ENCODE results near the gene OGFOD3. TPM values are rescaled to one million over a fixed set of nuclear protein-coding genes. Genes with fewer than 3 reads are reported as not detected.

OGFOD3 gene
- total and polyA plus RNA-seq, 2 donors (not counting 3 experiments of a cell fraction or from before 2014, with no cell fraction given), result 31.7 to 34.8 TPM

GRCh38 chr17:82439194-82439828, 20.9 kb upstream of the OGFOD3 start:
- Histone ChIP-seq H3K27me3 (ENCODE audit: control insufficient read depth in 2 of 2, insufficient read depth in 2 of 2, low read length in 2 of 2) (no peaks in the 10 kb centered on the region), H3K4me1 (ENCODE audit: control insufficient read depth, extremely low read depth, insufficient read depth, low read length) (no peaks in the 10 kb centered on the region), H3K4me2 (ENCODE audit: insufficient read depth, low read length) (no peak overlapping the region), H3K9ac (replicated peaks; ENCODE audit: extremely low read depth, insufficient read depth, low read length) (no peak overlapping the region), H3K79me2 (ENCODE audit: control insufficient read depth, insufficient read depth, low read length) (no peaks in the 10 kb centered on the region), H2AFZ (ENCODE audit: low read depth, low read length) (no peak overlapping the region), H3K4me3 (replicated peaks in 1 of 3; ENCODE audit: insufficient read depth in 1 of 3, low read depth in 1 of 3, low read length in 3 of 3) (no peak overlapping the region), H3K27ac (ENCODE audit: insufficient read depth, low read depth, low read length) (no peak overlapping the region), H3K9me1 (replicated peaks; ENCODE audit: control insufficient read depth, extremely low read depth, insufficient read depth, low read length) (no peaks in the 10 kb centered on the region), H3K36me3 (ENCODE audit: control insufficient read depth in 2 of 2, extremely low read depth in 1 of 2, insufficient read depth in 2 of 2, low read length in 2 of 2) (peaks cover 0 to 13% of the 10 kb centered on the region in 2 experiments), H4K20me1 (replicated peaks; ENCODE audit: control insufficient read depth, extremely low read depth, insufficient read depth, low read length) (no peaks in the 10 kb centered on the region), H3K9me3 (replicated peaks; ENCODE audit: control insufficient read depth, insufficient read depth, low read length) (no peaks in the 10 kb centered on the region)
- intact Hi-C loops (cut with micrococcal nuclease), result no loop called here
- ChIA-PET CTCF (interaction anchor here (1.2 kb wide), 1 partner anchor 11 kb away, joined by 3 read pairs; no protein-coding TSS in a partner anchor), POLR2A (no interaction called here)
- no TSS peak for BruUV-seq (replicated peaks)
- dilution Hi-C loops (cut with MboI; ENCODE audit: extremely low pct_ligation_motif_present, low sequenced_read_pairs), result no loop called here
- DNase-seq (ENCODE audit: low read depth, low spot score) (no peak), FAIRE-seq (no peak)
- TF ChIP-seq JUN (IDR thresholded peaks at IDR 0.05; ENCODE audit: borderline replicate concordance, insufficient read depth, insufficient read length, low read depth) (no peak), GATA2 (IDR thresholded peaks at IDR 0.05; ENCODE audit: insufficient read depth, insufficient read length, low read depth, low read length) (no peak), POLR2A (IDR thresholded peaks at IDR 0.05; ENCODE audit: low read depth, low read length) (no peak), MAX (IDR thresholded peaks at IDR 0.05; ENCODE audit: insufficient read depth, insufficient read length) (no peak)

GRCh38 chr17:82438401-82439193, 20.2 kb upstream of the OGFOD3 start:
- Histone ChIP-seq H3K4me3 (replicated peaks in 1 of 3; ENCODE audit: insufficient read depth in 1 of 3, low read depth in 1 of 3, low read length in 3 of 3) (no peak overlapping the region), H3K27me3 (ENCODE audit: control insufficient read depth in 2 of 2, insufficient read depth in 2 of 2, low read length in 2 of 2) (no peaks in the 10 kb centered on the region), H3K36me3 (ENCODE audit: control insufficient read depth in 2 of 2, extremely low read depth in 1 of 2, insufficient read depth in 2 of 2, low read length in 2 of 2) (peaks cover 0 to 10% of the 10 kb centered on the region in 2 experiments), H3K9me1 (replicated peaks; ENCODE audit: control insufficient read depth, extremely low read depth, insufficient read depth, low read length) (no peaks in the 10 kb centered on the region), H4K20me1 (replicated peaks; ENCODE audit: control insufficient read depth, extremely low read depth, insufficient read depth, low read length) (no peaks in the 10 kb centered on the region), H2AFZ (ENCODE audit: low read depth, low read length) (no peak overlapping the region), H3K9ac (replicated peaks; ENCODE audit: extremely low read depth, insufficient read depth, low read length) (no peak overlapping the region), H3K9me3 (replicated peaks; ENCODE audit: control insufficient read depth, insufficient read depth, low read length) (no peaks in the 10 kb centered on the region), H3K4me1 (ENCODE audit: control insufficient read depth, extremely low read depth, insufficient read depth, low read length) (no peaks in the 10 kb centered on the region), H3K27ac (ENCODE audit: insufficient read depth, low read depth, low read length) (no peak overlapping the region), H3K4me2 (ENCODE audit: insufficient read depth, low read length) (no peak overlapping the region), H3K79me2 (ENCODE audit: control insufficient read depth, insufficient read depth, low read length) (no peaks in the 10 kb centered on the region)
- TF ChIP-seq GATA2 (IDR thresholded peaks at IDR 0.05; ENCODE audit: insufficient read depth, insufficient read length, low read depth, low read length), result no peak
- TF ChIP-seq FOS (IDR thresholded peaks at IDR 0.05; ENCODE audit: borderline replicate concordance, insufficient read depth, low read length), result no peak
- no peak for TF ChIP-seq POLR2A (IDR thresholded peaks at IDR 0.05; ENCODE audit: low read depth, low read length)
- TF ChIP-seq POLR2AphosphoS5 (IDR thresholded peaks at IDR 0.05; ENCODE audit: insufficient read depth, low read depth, low read length), result no peak
- TF ChIP-seq JUN (IDR thresholded peaks at IDR 0.05; ENCODE audit: borderline replicate concordance, insufficient read depth, insufficient read length, low read depth), result no peak
- no peak for TF ChIP-seq CTCF (IDR thresholded peaks at IDR 0.05; ENCODE audit: extremely low read depth in 1 of 2, insufficient read depth in 1 of 2, low read depth in 1 of 2, low read length in 2 of 2)
- no peak for TF ChIP-seq MYC (IDR thresholded peaks at IDR 0.05; ENCODE audit: low read depth, low read length)
- TF ChIP-seq EZH2 (IDR thresholded peaks at IDR 0.05; ENCODE audit: borderline replicate concordance, low read depth, low read length, severe bottlenecking), result no peak
- no peak for TF ChIP-seq MAX (IDR thresholded peaks at IDR 0.05; ENCODE audit: insufficient read depth, insufficient read length)
- DNase-seq (ENCODE audit: low read depth, low spot score) (no peak), FAIRE-seq (no peak)
- POLR2A ChIA-PET, result no interaction called here
- CTCF ChIA-PET, result interaction anchor here (0.7 kb wide), 1 partner anchor 14 kb away, joined by 3 read pairs; no protein-coding TSS in a partner anchor
- intact Hi-C loops (cut with micrococcal nuclease) (no loop called here), dilution Hi-C loops (cut with MboI; ENCODE audit: extremely low pct_ligation_motif_present, low sequenced_read_pairs) (no loop called here)
- BruUV-seq (replicated peaks), result no TSS peak

Measured in endothelial cell of umbilical vein (primary cell).